WTC11 (cell line): ENCODE results near the gene CLTCL1. TPM values are rescaled to one million over a fixed set of nuclear protein-coding genes. Genes with fewer than 3 reads are reported as not detected.

ENCODE experiments used
- ATAC-seq: fragments of 200-7000 bp; cut with Tn5 transposase; 2 replicates; pipeline ENCODE4 v1.10.0; 2021; ENCODE audit warnings: mild to moderate bottlenecking, moderate library complexity
- CTCF ChIA-PET: fragments of 300-600 bp; sonication (Branson Sonifier 250); formaldehyde crosslinking; loops from one replicate; lab custom pipeline; 2021; ENCODE audit warnings: antibody characterized with exemption; lab: Charles Lee
- POLR2A ChIA-PET: fragments of 350-600 bp; sonication (Branson Sonifier 250); formaldehyde crosslinking; loops from one replicate; lab custom pipeline; 2021; ENCODE audit warnings: antibody characterized with exemption; lab: Charles Lee
- DNase-seq: peaks from one replicate; pipeline ENCODE4 v3.0.0; 2021; ENCODE audit warnings: low spot score
- H3K27ac Mint-ChIP-seq: 2 replicates; pipeline ENCODE4 v1.8.0; 2021; ENCODE audit warnings: mixed read lengths
- H3K27me3 Mint-ChIP-seq: 2 replicates; pipeline ENCODE4 v1.8.0; 2021; ENCODE audit warnings: low read depth, mild to moderate bottlenecking, moderate library complexity, mixed read lengths
- H3K36me3 Mint-ChIP-seq: 2 replicates; pipeline ENCODE4 v1.8.0; 2021; ENCODE audit warnings: mixed read lengths
- H3K4me1 Mint-ChIP-seq: 2 replicates; pipeline ENCODE4 v1.8.0; 2022; ENCODE audit warnings: mixed read lengths
- H3K4me3 Mint-ChIP-seq: 2 replicates; pipeline ENCODE4 v1.8.0; 2021; ENCODE audit warnings: mild to moderate bottlenecking, moderate library complexity, mixed read lengths
- H3K9me3 Mint-ChIP-seq: 2 replicates; pipeline ENCODE4 v1.8.0; 2021; ENCODE audit warnings: mixed read lengths
- E2F5 ChIP-seq: sonication (generic); formaldehyde crosslinking; IDR thresholded peaks from 2 replicates; pipeline ENCODE4 v1.8.1; 2022; ENCODE audit warnings: mild to moderate bottlenecking, moderate library complexity, missing genetic modification reagents
- ETV6 ChIP-seq: sonication (generic); formaldehyde crosslinking; IDR thresholded peaks from 2 replicates; pipeline ENCODE4 v1.8.1; 2022; ENCODE audit warnings: mild to moderate bottlenecking, missing genetic modification reagents
- FOXP4 ChIP-seq: sonication (generic); formaldehyde crosslinking; IDR thresholded peaks from 2 replicates; pipeline ENCODE4 v1.8.0; 2022; ENCODE audit warnings: mild to moderate bottlenecking, missing genetic modification reagents
- GRHL2 ChIP-seq: fragments of 250-450 bp; sonication (Bioruptor Pico); IDR thresholded peaks from 2 replicates; pipeline ENCODE4 v1.8.0; 2022; ENCODE audit warnings: mild to moderate bottlenecking, moderate library complexity; ENCODE audit not compliant: insufficient replicate concordance, severe bottlenecking
- IRF2 ChIP-seq: sonication (generic); formaldehyde crosslinking; IDR thresholded peaks from 2 replicates; pipeline ENCODE4 v1.8.0; 2022; ENCODE audit warnings: low read depth, missing genetic modification reagents, borderline replicate concordance
- NFYB ChIP-seq: sonication (generic); formaldehyde crosslinking; conservative IDR thresholded peaks from 2 replicates; pipeline ENCODE4 v1.8.0; 2022; ENCODE audit warnings: low read depth, missing genetic modification reagents
- NR3C1 ChIP-seq: sonication (generic); formaldehyde crosslinking; conservative IDR thresholded peaks from 2 replicates; pipeline ENCODE4 v1.8.1; 2023; ENCODE audit warnings: low read depth, mild to moderate bottlenecking, missing genetic modification reagents
- RELA ChIP-seq: sonication (generic); formaldehyde crosslinking; IDR thresholded peaks from 2 replicates; pipeline ENCODE4 v1.8.1; 2022; ENCODE audit warnings: missing genetic modification reagents, mild to moderate bottlenecking, borderline replicate concordance
- SMAD3 ChIP-seq: sonication (generic); formaldehyde crosslinking; IDR thresholded peaks from 2 replicates; pipeline ENCODE4 v1.8.0; 2022; ENCODE audit warnings: missing genetic modification reagents, mild to moderate bottlenecking, borderline replicate concordance
- TCF7 ChIP-seq: sonication (generic); formaldehyde crosslinking; IDR thresholded peaks from 2 replicates; pipeline ENCODE4 v1.8.0; 2022; ENCODE audit warnings: mild to moderate bottlenecking, low read depth, missing genetic modification reagents, moderate library complexity
- TEAD1 ChIP-seq: sonication (generic); formaldehyde crosslinking; IDR thresholded peaks from 2 replicates; pipeline ENCODE4 v1.8.0; 2022; ENCODE audit warnings: mild to moderate bottlenecking, missing genetic modification reagents
- ZNF121 ChIP-seq: sonication (generic); formaldehyde crosslinking; IDR thresholded peaks from 2 replicates; pipeline ENCODE4 v1.8.0; 2023; ENCODE audit warnings: missing genetic modification reagents
- ZNF219 ChIP-seq: sonication (generic); formaldehyde crosslinking; IDR thresholded peaks from 2 replicates; pipeline ENCODE4 v1.8.0; 2023; ENCODE audit warnings: missing genetic modification reagents, mild to moderate bottlenecking, borderline replicate concordance
- ZNF281 ChIP-seq: sonication (generic); formaldehyde crosslinking; IDR thresholded peaks from 2 replicates; pipeline ENCODE4 v1.8.0; 2023; ENCODE audit warnings: mild to moderate bottlenecking, missing genetic modification reagents
- ZNF396 ChIP-seq: fragments of 250-450 bp; sonication (Bioruptor Pico); IDR thresholded peaks from 2 replicates; pipeline ENCODE4 v1.8.0; 2021; ENCODE audit warnings: mild to moderate bottlenecking, moderate library complexity, borderline replicate concordance
- total RNA-seq: library from RNA; stranded (reverse); gene quantifications from 3 replicates; pipeline ENCODE4 v1.2.3, GENCODE V29; 2021
- TF ChIP-seq, protein P1 (sequence below): fragments of 250-450 bp; sonication (Bioruptor Pico); conservative IDR thresholded peaks from 2 replicates; pipeline ENCODE4 v1.9.0; 2021; ENCODE audit warnings: mild to moderate bottlenecking
- TF ChIP-seq, protein P2 (sequence below): sonication (generic); formaldehyde crosslinking; IDR thresholded peaks from 2 replicates; pipeline ENCODE4 v1.8.1; 2023; ENCODE audit warnings: mild to moderate bottlenecking, moderate library complexity, missing genetic modification reagents
- TF ChIP-seq, protein P3 (sequence below): fragments of 250-450 bp; sonication (Bioruptor Pico); IDR thresholded peaks from 2 replicates; pipeline ENCODE4 v1.9.0; 2021; ENCODE audit warnings: moderate library complexity, mild to moderate bottlenecking, inconsistent platforms, borderline replicate concordance
- TF ChIP-seq, protein P4 (sequence below): sonication (generic); formaldehyde crosslinking; IDR thresholded peaks from 2 replicates; pipeline ENCODE4 v1.8.1; 2022; ENCODE audit warnings: low read depth, missing genetic modification reagents, borderline replicate concordance
- TF ChIP-seq, protein P5 (sequence below): sonication (generic); formaldehyde crosslinking; IDR thresholded peaks from 2 replicates; pipeline ENCODE4 v1.8.1; 2022; ENCODE audit warnings: mild to moderate bottlenecking, missing genetic modification reagents, moderate library complexity, borderline replicate concordance

Gene CLTCL1
- total RNA-seq, 1 experiment from 2014 or later: 15.5 TPM

GRCh38 chr22:19266547-19267086 is 24.9 kb downstream of the CLTCL1 start (continued):
- TF ChIP-seq, protein P1, sequence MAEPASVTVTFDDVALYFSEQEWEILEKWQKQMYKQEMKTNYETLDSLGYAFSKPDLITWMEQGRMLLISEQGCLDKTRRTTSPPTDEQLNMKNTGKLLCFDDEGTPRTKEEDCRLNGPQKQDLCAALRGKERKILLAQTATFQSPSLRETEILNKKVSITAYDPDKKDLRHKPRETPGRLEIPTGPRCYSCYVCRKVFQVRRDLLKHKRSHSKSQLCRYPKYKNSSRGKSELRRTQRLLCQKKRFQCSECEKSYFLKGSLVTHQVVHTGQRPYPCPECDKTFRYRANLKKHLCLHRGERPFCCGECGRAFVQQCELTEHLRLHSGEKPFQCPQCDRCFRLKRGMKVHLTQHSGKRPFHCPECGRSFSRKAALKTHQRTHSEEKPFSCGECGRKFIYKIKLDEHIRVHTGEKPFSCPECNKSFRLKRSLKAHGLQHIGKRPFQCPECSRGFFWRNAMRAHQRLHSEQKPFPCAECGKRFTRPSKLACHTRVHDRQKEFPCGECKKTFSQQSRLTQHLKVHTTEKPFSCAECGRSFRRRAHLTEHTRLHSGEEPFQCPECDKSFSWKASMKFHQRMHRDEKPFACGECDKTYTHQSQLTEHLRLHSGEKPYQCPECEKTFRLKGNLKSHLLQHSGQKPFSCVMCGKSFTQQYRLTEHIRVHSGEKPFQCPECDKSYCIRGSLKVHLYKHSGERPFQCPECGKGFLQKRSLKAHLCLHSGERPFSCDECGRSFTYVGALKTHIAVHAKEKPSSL (CRISPR knock-in tag): no peak
- TF ChIP-seq, protein P2, sequence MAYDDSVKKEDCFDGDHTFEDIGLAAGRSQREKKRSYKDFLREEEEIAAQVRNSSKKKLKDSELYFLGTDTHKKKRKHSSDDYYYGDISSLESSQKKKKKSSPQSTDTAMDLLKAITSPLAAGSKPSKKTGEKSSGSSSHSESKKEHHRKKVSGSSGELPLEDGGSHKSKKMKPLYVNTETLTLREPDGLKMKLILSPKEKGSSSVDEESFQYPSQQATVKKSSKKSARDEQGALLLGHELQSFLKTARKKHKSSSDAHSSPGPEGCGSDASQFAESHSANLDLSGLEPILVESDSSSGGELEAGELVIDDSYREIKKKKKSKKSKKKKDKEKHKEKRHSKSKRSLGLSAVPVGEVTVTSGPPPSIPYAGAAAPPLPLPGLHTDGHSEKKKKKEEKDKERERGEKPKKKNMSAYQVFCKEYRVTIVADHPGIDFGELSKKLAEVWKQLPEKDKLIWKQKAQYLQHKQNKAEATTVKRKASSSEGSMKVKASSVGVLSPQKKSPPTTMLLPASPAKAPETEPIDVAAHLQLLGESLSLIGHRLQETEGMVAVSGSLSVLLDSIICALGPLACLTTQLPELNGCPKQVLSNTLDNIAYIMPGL (CRISPR knock-in tag): no peak
- TF ChIP-seq TCF7 (no peak), ZNF219 (no peak), NR3C1 (CRISPR knock-in tag) (no peak), E2F5 (CRISPR knock-in tag) (no peak), ZNF396 (no peak), ZNF281 (CRISPR knock-in tag) (no peak), TEAD1 (CRISPR knock-in tag) (no peak)
- TF ChIP-seq, protein P3, sequence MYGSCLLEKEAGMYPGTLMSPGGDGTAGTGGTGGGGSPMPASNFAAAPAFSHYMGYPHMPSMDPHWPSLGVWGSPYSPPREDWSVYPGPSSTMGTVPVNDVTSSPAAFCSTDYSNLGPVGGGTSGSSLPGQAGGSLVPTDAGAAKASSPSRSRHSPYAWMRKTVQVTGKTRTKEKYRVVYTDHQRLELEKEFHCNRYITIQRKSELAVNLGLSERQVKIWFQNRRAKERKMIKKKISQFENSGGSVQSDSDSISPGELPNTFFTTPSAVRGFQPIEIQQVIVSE (CRISPR knock-in tag): no peak

GRCh38 chr22:19265779-19266178 is 25.7 kb downstream of the CLTCL1 start:
- ChIA-PET POLR2A (no interaction called here), CTCF (no interaction called here)
- ATAC-seq: no peak

GRCh38 chr22:19260804-19261203 is 30.7 kb downstream of the CLTCL1 start:
- Mint-ChIP-seq H3K36me3 (peaks cover 19% of the 10 kb centered on the region), H3K27me3 (no peaks in the 10 kb centered on the region; the same call in 1 of the 2 replicates), H3K9me3 (peaks cover 3% of the 10 kb centered on the region), H3K4me1 (peaks cover 5% of the 10 kb centered on the region; the same call in 1 of the 2 replicates), H3K4me3 (no peak overlapping the region), H3K27ac (no peak overlapping the region)
- POLR2A ChIA-PET: no interaction called here
- no peak for DNase-seq
- ATAC-seq: no peak
- CTCF ChIA-PET: no interaction called here
- TF ChIP-seq IRF2 (no peak), FOXP4 (no peak), GRHL2 (no peak), NFYB (no peak), RELA (CRISPR knock-in tag) (no peak)
- TF ChIP-seq, protein P4, sequence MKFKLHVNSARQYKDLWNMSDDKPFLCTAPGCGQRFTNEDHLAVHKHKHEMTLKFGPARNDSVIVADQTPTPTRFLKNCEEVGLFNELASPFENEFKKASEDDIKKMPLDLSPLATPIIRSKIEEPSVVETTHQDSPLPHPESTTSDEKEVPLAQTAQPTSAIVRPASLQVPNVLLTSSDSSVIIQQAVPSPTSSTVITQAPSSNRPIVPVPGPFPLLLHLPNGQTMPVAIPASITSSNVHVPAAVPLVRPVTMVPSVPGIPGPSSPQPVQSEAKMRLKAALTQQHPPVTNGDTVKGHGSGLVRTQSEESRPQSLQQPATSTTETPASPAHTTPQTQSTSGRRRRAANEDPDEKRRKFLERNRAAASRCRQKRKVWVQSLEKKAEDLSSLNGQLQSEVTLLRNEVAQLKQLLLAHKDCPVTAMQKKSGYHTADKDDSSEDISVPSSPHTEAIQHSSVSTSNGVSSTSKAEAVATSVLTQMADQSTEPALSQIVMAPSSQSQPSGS (CRISPR knock-in tag): no peak

More at GRCh38 chr22:19265779-19266178, 25.7 kb downstream of the CLTCL1 start:
- Mint-ChIP-seq H3K4me3 (no peak overlapping the region), H3K36me3 (peaks cover 27% of the 10 kb centered on the region), H3K9me3 (peaks cover 17% of the 10 kb centered on the region)
- TF ChIP-seq ZNF121 (CRISPR knock-in tag) (no peak), SMAD3 (no peak), ETV6 (CRISPR knock-in tag) (no peak)
- TF ChIP-seq, protein P5, sequence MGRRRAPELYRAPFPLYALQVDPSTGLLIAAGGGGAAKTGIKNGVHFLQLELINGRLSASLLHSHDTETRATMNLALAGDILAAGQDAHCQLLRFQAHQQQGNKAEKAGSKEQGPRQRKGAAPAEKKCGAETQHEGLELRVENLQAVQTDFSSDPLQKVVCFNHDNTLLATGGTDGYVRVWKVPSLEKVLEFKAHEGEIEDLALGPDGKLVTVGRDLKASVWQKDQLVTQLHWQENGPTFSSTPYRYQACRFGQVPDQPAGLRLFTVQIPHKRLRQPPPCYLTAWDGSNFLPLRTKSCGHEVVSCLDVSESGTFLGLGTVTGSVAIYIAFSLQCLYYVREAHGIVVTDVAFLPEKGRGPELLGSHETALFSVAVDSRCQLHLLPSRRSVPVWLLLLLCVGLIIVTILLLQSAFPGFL (CRISPR knock-in tag): no peak
- TF ChIP-seq, all 79 proteins: peak for 0
- DNase-seq: no peak
- Mint-ChIP-seq H3K27me3 (no peaks in the 10 kb centered on the region; the same call in 1 of the 2 replicates), H3K4me1 (no peaks in the 10 kb centered on the region), H3K27ac (no peak overlapping the region)
